SH-SY5Y (cell line): ENCODE data around the gene NIN.
A peak's percentile ranks its signal among the peaks of the same experiment; 100 is the strongest.

Experiments used
- GATA2 ChIP-seq: IDR thresholded peaks from 2 replicates; pipeline ENCODE4 v1.6.1; 2011; ENCODE audit warnings: mild to moderate bottlenecking, low read depth, low read length
- GATA3 ChIP-seq: IDR thresholded peaks from 2 replicates; pipeline ENCODE4 v1.6.1; 2011; ENCODE audit warnings: low read depth, mild to moderate bottlenecking, low read length, moderate library complexity

Gene NIN

DNA sequence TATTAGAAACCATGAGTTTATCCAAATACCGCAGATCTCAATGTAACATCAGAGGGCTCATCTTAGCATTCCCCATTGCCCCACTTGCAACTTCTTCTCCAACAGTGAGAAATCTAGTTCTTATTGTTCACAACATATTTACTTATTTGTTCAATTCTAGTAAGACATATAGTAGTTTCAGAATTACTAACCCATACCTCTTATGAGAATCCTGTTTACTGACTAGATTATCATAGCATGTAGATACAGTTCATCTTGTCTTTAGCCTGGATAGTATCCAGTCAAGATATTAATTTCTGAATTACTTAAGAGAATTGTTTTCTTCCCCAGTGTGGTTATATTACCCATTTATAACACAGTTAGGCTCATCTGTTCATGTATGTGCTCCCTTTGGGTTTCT lies 80.6 kb downstream of the NIN start:
- TF ChIP-seq GATA2 (no peak), GATA3 (no peak)

- no peak for TF ChIP-seq GATA2
- no peak for TF ChIP-seq GATA3
Measured at GRCh38 chr14:50745401-50746058, 85.4 kb downstream of the NIN start.

DNA sequence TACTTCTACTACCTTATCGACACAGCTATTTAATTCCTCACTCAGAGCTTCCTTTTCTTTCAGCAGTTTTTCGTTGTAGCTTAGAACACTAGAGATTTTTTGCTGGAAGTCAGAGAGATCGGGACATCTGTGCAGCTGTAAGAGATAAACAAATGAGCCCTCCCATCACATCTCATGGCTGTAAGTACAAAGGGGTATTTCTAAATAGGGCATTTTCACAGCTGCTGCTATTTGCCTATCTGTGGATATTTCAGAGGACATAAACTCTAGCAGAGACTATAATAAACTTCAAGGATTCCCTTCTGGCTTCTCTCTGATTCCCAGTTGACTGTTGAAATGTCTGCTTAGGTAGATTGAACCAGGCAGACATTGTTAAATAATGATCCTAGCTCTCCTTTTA lies 86.7 kb downstream of the NIN start:
- no peak for TF ChIP-seq GATA2
- no peak for TF ChIP-seq GATA3

GRCh38 chr14:50741567-50741966 lies 89.4 kb downstream of the NIN start:
- TF ChIP-seq GATA2 (no peak), GATA3 (no peak)

DNA sequence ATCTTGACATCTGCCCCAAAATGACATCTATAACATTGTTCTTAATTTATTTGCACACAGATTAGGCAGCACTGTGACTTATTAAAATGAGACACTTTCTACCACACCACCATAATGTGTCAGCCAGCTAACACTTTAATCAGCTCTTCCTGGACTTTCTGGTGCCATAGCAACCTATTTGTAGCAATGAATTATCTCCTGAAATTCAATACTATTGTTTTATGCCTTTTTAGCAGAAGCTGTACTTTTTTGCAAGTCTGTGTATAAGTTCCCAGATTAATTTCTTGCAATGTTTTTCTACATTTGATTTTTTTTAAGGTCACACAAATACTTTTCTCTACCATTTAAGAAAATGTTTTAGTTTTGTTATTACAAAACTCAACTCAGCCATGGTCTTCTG lies 90.1 kb downstream of the NIN start:
- TF ChIP-seq GATA2 (no peak), GATA3 (no peak)

DNA sequence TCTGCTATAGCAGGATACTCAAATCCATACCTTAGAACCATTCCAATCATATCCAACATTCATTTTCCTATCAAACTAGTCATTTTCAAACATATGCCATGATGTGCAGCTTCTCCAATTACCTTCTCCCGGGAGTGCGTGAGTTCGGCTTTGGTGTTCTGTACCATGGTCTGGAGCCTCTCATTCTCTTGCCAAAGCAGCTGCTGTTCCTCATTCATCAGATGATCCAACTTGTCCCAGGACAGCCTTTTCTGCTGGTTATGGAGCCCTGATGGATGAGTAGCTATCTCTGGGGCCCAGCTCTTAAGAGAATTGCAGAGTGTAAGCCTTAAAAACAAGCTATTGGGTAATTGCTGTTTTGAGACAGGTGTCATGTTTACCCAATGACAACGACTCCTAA lies 91.8 kb downstream of the NIN start:
- TF ChIP-seq GATA2 (no peak), GATA3 (no peak)

GRCh38 chr14:50736932-50737419 lies 94.0 kb downstream of the NIN start:
- no peak for TF ChIP-seq GATA2
- no peak for TF ChIP-seq GATA3

DNA sequence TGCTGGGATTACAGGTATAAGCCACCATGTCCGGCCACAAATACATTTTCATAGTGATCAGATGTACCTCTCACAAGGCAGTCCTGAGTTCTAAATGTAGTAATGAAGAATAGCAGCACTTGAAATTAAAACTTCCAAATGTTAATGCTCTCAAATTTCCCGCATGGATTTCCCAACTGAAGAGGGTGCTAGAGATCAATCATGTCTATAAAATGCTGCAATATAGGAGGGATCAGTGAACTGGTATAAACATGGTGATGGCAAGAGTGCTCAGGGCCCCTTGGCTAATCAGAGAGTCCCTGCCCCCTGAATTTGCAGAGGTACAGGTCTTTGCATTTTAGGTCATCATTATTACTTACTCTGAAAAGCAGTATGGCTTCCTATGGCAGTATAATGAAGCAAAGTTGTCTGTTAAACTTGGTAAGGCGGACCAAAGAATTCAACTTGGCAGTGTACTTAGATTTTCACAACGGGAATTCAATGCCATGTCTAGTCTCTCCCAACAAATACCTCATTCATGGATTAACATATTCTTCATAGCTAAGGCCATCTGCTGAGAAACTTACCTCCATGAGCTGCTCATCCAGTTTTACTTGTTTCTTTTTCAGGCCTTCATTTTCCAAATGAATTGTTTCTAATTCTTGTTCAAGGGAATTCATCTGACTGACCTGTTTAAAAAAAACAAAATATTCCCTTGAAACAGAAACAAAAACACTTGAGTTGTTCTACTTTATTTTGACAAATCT lies 95.8 kb downstream of the NIN start:
- no peak for TF ChIP-seq GATA2
- no peak for TF ChIP-seq GATA3

DNA sequence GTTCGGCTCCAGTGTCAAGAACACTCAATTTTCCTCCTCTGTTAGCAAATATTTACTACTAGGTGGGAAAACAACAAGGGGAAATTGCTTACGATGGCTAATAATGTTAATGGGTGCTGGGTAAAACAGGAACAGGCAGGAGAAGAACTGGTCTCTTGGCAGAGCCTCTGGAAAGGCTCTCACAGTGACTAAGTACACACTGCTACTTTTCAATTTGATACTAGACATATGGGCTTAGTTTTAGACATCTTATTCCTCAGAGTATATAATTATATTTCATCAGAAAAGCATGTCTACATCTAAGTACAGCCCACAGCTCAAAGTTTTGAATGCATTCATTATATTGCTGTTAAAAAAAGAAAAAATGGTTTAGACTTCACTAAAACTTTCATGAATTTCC lies 97.5 kb downstream of the NIN start:
- TF ChIP-seq GATA2, result no peak
- no peak for TF ChIP-seq GATA3

DNA sequence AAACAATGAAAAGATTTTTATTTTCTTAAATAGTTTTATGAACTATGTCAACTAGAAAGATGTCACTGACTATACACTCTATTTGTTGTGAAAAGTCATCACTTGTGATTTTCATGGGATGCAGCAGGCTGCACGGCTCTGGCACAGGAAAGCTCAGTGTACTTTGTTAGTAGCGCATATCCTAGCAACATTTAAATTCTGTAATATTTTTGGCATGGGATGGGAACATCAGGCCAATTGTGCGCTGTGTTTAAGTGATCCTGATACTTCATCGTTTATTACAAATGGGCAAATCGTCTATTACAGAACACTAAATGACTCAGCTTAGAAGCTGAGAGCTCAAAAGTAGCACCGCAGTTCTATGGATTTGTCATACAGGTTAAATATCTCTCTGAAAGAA lies 102.1 kb downstream of the NIN start:
- no peak for TF ChIP-seq GATA2
- no peak for TF ChIP-seq GATA3

DNA sequence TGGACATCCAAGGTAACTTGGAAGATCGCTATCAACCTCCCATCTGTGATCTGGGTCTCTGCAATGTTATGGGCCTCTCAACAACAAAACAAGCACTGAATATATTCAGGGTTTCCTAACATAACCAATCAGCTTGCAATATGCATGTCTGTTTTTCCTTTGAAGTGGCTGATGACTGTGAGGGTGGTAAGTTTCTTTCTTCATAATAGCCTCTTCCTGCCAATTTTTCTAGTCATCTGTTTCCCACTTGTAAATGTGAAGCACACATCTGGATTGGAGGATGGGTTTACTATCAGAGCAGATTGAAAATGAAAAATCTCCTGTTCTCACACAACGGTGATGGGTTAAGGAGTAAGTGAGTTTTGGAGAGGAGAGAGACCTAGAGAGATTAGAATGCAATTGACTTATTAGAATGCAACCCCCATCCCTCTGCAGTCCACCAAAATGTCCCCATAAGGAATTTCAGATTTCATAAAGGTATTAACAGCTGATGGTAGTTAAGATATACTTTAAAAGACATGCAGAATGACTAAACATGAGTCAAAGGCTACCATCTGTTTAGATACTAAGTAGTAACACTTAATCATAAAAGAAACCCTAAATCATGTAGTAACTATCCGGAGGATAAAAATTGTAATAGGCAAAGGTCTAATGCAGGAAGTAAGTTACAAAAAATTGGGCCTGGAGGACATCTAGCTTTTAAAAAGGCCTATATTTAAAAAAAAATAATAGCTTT lies 104.4 kb downstream of the NIN start:
- TF ChIP-seq GATA2, result peak; percentile 21; the same call in 1 of the 2 replicates
- TF ChIP-seq GATA3, result no peak

DNA sequence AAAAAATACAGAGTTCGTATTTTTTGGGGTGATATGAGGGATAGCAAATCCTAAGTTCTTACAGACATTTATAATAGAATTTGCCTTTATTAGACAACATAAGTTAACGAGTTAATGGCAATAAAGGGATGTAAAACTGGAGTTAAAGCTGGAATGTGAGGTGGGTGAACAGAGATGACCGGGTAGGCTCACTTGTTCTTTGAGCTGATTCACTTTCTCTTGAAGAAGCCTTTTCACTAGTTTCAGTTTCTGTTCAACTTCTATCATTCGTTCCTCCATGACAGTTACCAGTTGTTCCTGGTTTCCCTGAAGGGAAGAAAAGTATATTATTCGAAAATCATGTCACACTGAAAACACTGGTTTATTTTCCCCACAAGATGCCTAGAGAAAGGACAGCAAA lies 105.2 kb downstream of the NIN start:
- no peak for TF ChIP-seq GATA2
- no peak for TF ChIP-seq GATA3

GRCh38 chr14:50719911-50720759 lies 110.8 kb downstream of the NIN start:
- TF ChIP-seq GATA2, result no peak
- no peak for TF ChIP-seq GATA3

DNA sequence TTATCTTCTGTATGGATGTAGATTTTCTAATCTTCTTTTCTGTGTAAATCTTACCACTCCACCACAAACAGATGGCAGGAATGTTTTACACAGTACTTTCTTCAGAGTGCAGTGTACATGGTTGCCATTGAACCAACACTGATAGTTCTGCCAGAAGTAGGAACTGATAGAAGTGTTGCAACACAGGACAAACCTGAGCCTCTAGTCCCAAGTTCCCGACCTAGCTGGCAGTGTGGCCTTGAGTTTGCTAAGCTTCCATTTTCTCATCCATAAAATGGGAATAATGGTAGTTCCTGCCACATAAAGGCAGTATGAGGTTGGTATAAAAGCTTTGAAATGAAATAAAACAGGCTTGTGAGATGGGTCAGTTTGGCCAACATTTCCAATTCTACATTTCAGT lies 112.0 kb downstream of the NIN start:
- TF ChIP-seq GATA3, result no peak

- TF ChIP-seq GATA3 (no peak), GATA2 (no peak)
Measured at GRCh38 chr14:50717811-50718210, 113.2 kb downstream of the NIN start.
